Measurements from ENCODE around the gene MAML2. TPM values are rescaled to one million over a fixed set of nuclear protein-coding genes. Genes with fewer than 3 reads are reported as not detected.

Gene MAML2
- polyA plus RNA-seq, 3 donors = 0.57 to 7.6 (median 1.2) TPM

GRCh38 chr11:96112192-96113128, 230.5 kb downstream of the MAML2 start:
- TF ChIP-seq, protein P1, sequence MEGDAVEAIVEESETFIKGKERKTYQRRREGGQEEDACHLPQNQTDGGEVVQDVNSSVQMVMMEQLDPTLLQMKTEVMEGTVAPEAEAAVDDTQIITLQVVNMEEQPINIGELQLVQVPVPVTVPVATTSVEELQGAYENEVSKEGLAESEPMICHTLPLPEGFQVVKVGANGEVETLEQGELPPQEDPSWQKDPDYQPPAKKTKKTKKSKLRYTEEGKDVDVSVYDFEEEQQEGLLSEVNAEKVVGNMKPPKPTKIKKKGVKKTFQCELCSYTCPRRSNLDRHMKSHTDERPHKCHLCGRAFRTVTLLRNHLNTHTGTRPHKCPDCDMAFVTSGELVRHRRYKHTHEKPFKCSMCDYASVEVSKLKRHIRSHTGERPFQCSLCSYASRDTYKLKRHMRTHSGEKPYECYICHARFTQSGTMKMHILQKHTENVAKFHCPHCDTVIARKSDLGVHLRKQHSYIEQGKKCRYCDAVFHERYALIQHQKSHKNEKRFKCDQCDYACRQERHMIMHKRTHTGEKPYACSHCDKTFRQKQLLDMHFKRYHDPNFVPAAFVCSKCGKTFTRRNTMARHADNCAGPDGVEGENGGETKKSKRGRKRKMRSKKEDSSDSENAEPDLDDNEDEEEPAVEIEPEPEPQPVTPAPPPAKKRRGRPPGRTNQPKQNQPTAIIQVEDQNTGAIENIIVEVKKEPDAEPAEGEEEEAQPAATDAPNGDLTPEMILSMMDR (IDR thresholded peaks at IDR 0.05) = no peak
- no peak overlapping the region for H2AFZ ChIP-seq (ENCODE audit: insufficient read depth, low read depth, low read length, poor library complexity, severe bottlenecking)
- WGBS (ENCODE audit: insufficient coverage) = 93% methylated on average over 3 of the region's 5 CpGs
- no peaks in the 10 kb centered on the region for H3K36me3 ChIP-seq (replicated peaks in 1 of 2; ENCODE audit: control insufficient read depth in 1 of 2, insufficient read depth in 2 of 2, low read length in 2 of 2)
- H3K4me2 ChIP-seq (replicated peaks; ENCODE audit: extremely low read depth, low read length, poor library complexity, severe bottlenecking) = no peak overlapping the region
- H3K36me3 Mint-ChIP-seq = peaks cover 2 to 6% of the 10 kb centered on the region in 2 donors
- no peak for DNase-seq
- H3K4me1 ChIP-seq (ENCODE audit: control insufficient read depth in 1 of 2, insufficient read depth in 2 of 2, low read length in 2 of 2) = no peaks in the 10 kb centered on the region
- H3K4me3 ChIP-seq (replicated peaks in 1 of 3; ENCODE audit: low read depth in 2 of 3, low read length in 3 of 3) = no peak overlapping the region
- H3K79me2 ChIP-seq (ENCODE audit: insufficient read depth, low read length) = no peaks in the 10 kb centered on the region
- H3K9me3 Mint-ChIP-seq = peaks cover 0 to 1% (median 0%) of the 10 kb centered on the region in 7 donors
- no peak overlapping the region for H3K27ac Mint-ChIP-seq
- H4K20me1 ChIP-seq (ENCODE audit: insufficient read depth, low read length) = no peaks in the 10 kb centered on the region
- H3K27ac ChIP-seq (ENCODE audit: low read depth in 1 of 2, low read length in 2 of 2) = no peak overlapping the region
- intact Hi-C loops (cut with micrococcal nuclease) = no loop called here
- H3K27me3 Mint-ChIP-seq (ENCODE audit: low read depth in 3 of 3) = no peaks in the 10 kb centered on the region
- no peak overlapping the region for H3K9ac ChIP-seq (ENCODE audit: insufficient read depth, low read length, poor library complexity, severe bottlenecking)
- no peaks in the 10 kb centered on the region for H3K9me3 ChIP-seq (replicated peaks in 1 of 2; ENCODE audit: control insufficient read depth in 1 of 2, insufficient read depth in 1 of 2, low read length in 2 of 2)
- no peaks in the 10 kb centered on the region for H3K4me1 Mint-ChIP-seq
- no peak overlapping the region for H3K4me3 Mint-ChIP-seq
- H3K27me3 ChIP-seq (ENCODE audit: control insufficient read depth in 2 of 2, insufficient read depth in 2 of 2, low read length in 2 of 2) = no peaks in the 10 kb centered on the region

- Histone ChIP-seq H4K20me1 (ENCODE audit: insufficient read depth, low read length) (no peaks in the 10 kb centered on the region), H3K27ac (ENCODE audit: low read depth in 1 of 2, low read length in 2 of 2) (no peak overlapping the region), H2AFZ (ENCODE audit: insufficient read depth, low read depth, low read length, poor library complexity, severe bottlenecking) (no peak overlapping the region), H3K36me3 (replicated peaks in 1 of 2; ENCODE audit: control insufficient read depth in 1 of 2, insufficient read depth in 2 of 2, low read length in 2 of 2) (no peaks in the 10 kb centered on the region), H3K27me3 (ENCODE audit: control insufficient read depth in 2 of 2, insufficient read depth in 2 of 2, low read length in 2 of 2) (no peaks in the 10 kb centered on the region), H3K4me1 (ENCODE audit: control insufficient read depth in 1 of 2, insufficient read depth in 2 of 2, low read length in 2 of 2) (no peaks in the 10 kb centered on the region), H3K4me3 (replicated peaks in 1 of 3; ENCODE audit: low read depth in 2 of 3, low read length in 3 of 3) (no peak overlapping the region), H3K9ac (ENCODE audit: insufficient read depth, low read length, poor library complexity, severe bottlenecking) (no peak overlapping the region), H3K9me3 (replicated peaks in 1 of 2; ENCODE audit: control insufficient read depth in 1 of 2, insufficient read depth in 1 of 2, low read length in 2 of 2) (no peaks in the 10 kb centered on the region), H3K4me2 (replicated peaks; ENCODE audit: extremely low read depth, low read length, poor library complexity, severe bottlenecking) (no peak overlapping the region), H3K79me2 (ENCODE audit: insufficient read depth, low read length) (no peaks in the 10 kb centered on the region)
- Mint-ChIP-seq H3K9me3 (peaks cover 0 to 1% (median 0%) of the 10 kb centered on the region in 7 donors), H3K36me3 (peaks cover 2 to 6% of the 10 kb centered on the region in 2 donors), H3K27ac (no peak overlapping the region), H3K27me3 (ENCODE audit: low read depth in 3 of 3) (no peaks in the 10 kb centered on the region), H3K4me1 (no peaks in the 10 kb centered on the region), H3K4me3 (no peak overlapping the region)
- DNase-seq = no peak
- intact Hi-C loops (cut with micrococcal nuclease) = no loop called here
- TF ChIP-seq, protein P1 (IDR thresholded peaks at IDR 0.05) = no peak
- no CpG with 5 or more reads among the region's 5 CpGs for WGBS (ENCODE audit: insufficient coverage)
These were observed 231.7 kb downstream of the MAML2 start for GRCh38 chr11:96111308-96111707.
